ENCODE data around the gene SCUBE1.

- no peak for TF ChIP-seq CTCF (IDR thresholded peaks at IDR 0.05)
- no peak for TF ChIP-seq POLR2A (IDR thresholded peaks at IDR 0.05)
- TF ChIP-seq EP300 (IDR thresholded peaks at IDR 0.05): no peak
Observed at GRCh38 chr22:43296276-43296902, 46.8 kb downstream of the SCUBE1 start.
